Prostate gland (tissue), 2 donors: ENCODE data around the gene TPPP3.

Source experiments
- CTCF ChIP-seq, 4 experiments: fragments of 200-600 bp in 2 of 4; fragments of 450-650 bp in 2 of 4; sonication (generic) in 2 of 4; IDR thresholded peaks; 1 replicate in 3 of 4; 2 replicates in 1 of 4; pipeline ENCODE4 v1.5.1; 2016 to 2019; ENCODE audit warnings: antibody characterized with exemption in 4 of 4, mild to moderate bottlenecking in 2 of 4, moderate library complexity in 2 of 4
- POLR2A ChIP-seq: fragments of 450-650 bp; IDR thresholded peaks from one replicate; pipeline ENCODE4 v1.6.1; 2016; ENCODE audit warnings: antibody characterized with exemption, mild to moderate bottlenecking

- no peak for TF ChIP-seq CTCF (IDR thresholded peaks at IDR 0.05)
- no peak for TF ChIP-seq POLR2A
These were observed 10.8 kb upstream of the TPPP3 start for GRCh38 chr16:67403976-67404555.
